Measurements from ENCODE around the gene ZBTB4.

DNA sequence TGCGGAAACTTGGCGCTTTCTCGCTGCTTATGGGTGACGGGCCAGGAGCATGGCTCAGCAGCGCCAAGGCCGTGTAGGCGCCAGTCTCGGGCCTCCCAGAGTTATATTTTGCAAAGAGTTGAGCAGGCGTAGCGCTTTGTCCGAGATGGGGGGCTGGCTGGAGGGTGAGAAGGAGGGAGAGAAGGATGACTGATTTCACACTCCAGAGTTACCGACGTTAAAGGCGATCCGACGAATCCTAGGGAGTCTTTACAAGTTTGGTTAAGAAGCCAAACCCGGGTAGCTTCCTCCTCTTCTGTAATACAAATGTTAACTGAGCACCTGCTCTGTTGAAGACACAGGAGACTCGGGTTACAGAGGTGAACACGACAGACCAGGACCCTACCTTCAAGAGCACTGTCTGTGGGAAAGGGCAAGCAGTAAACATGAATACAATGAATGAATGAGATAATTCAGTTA is 5.5 kb upstream of the ZBTB4 start:
- TF ChIP-seq CTCF (conservative IDR thresholded peaks at IDR 0.05; ENCODE audit: low read depth, low read length) (0 out of 2 replicates have a peak, but pooled peaks have one; percentile 13), EZH2phosphoT487 (IDR thresholded peaks at IDR 0.05; ENCODE audit: borderline replicate concordance, low read length) (no peak)

All from PC-3 (cell line).